Measurements from ENCODE around the gene TTC23. TPM values are rescaled to one million over a fixed set of nuclear protein-coding genes. Genes with fewer than 3 reads are reported as not detected.

The TTC23 gene
- total and polyA plus RNA-seq, 2 donors (not counting 3 experiments of a cell fraction or from before 2014, with no cell fraction given) = 4.1 to 27.3 TPM

GRCh38 chr15:99087405-99087943 is 161.9 kb downstream of the TTC23 start:
- Histone ChIP-seq H4K20me1 (replicated peaks; ENCODE audit: control insufficient read depth, extremely low read depth, insufficient read depth, low read length) (no peaks in the 10 kb centered on the region), H3K79me2 (ENCODE audit: control insufficient read depth, insufficient read depth, low read length) (no peaks in the 10 kb centered on the region), H3K4me2 (ENCODE audit: insufficient read depth, low read length) (no peak overlapping the region), H2AFZ (ENCODE audit: low read depth, low read length) (no peak overlapping the region), H3K9me3 (replicated peaks; ENCODE audit: control insufficient read depth, insufficient read depth, low read length) (no peaks in the 10 kb centered on the region), H3K9ac (replicated peaks; ENCODE audit: extremely low read depth, insufficient read depth, low read length) (no peak overlapping the region), H3K27me3 (ENCODE audit: control insufficient read depth in 2 of 2, insufficient read depth in 2 of 2, low read length in 2 of 2) (peaks cover 0 to 5% of the 10 kb centered on the region in 2 experiments), H3K36me3 (ENCODE audit: control insufficient read depth in 2 of 2, extremely low read depth in 1 of 2, insufficient read depth in 2 of 2, low read length in 2 of 2) (no peaks in the 10 kb centered on the region), H3K4me1 (ENCODE audit: control insufficient read depth, extremely low read depth, insufficient read depth, low read length) (no peaks in the 10 kb centered on the region), H3K4me3 (replicated peaks in 1 of 3; ENCODE audit: insufficient read depth in 1 of 3, low read depth in 1 of 3, low read length in 3 of 3) (no peak overlapping the region), H3K27ac (ENCODE audit: insufficient read depth, low read depth, low read length) (no peak overlapping the region), H3K9me1 (replicated peaks; ENCODE audit: control insufficient read depth, extremely low read depth, insufficient read depth, low read length) (no peaks in the 10 kb centered on the region)
- FAIRE-seq (no peak), DNase-seq (ENCODE audit: low read depth, low spot score) (no peak)
- no TSS peak for BruUV-seq (replicated peaks)
- intact Hi-C loops (cut with micrococcal nuclease) (no loop called here), dilution Hi-C loops (cut with MboI; ENCODE audit: extremely low pct_ligation_motif_present, low sequenced_read_pairs) (no loop called here)
- CTCF ChIA-PET = interaction anchor here (1.1 to 1.8 kb wide), 2 partner anchors 11 to 13 kb away, joined by 3 to 11 read pairs; no protein-coding TSS in a partner anchor
- POLR2A ChIA-PET = no interaction called here
- TF ChIP-seq FOS (IDR thresholded peaks at IDR 0.05; ENCODE audit: borderline replicate concordance, insufficient read depth, low read length) (no peak), JUN (IDR thresholded peaks at IDR 0.05; ENCODE audit: borderline replicate concordance, insufficient read depth, insufficient read length, low read depth) (no peak), CTCF (IDR thresholded peaks at IDR 0.05; ENCODE audit: extremely low read depth in 1 of 2, insufficient read depth in 1 of 2, low read depth in 1 of 2, low read length in 2 of 2) (no peak), MYC (IDR thresholded peaks at IDR 0.05; ENCODE audit: low read depth, low read length) (no peak), GATA2 (IDR thresholded peaks at IDR 0.05; ENCODE audit: insufficient read depth, insufficient read length, low read depth, low read length) (no peak), EZH2 (IDR thresholded peaks at IDR 0.05; ENCODE audit: borderline replicate concordance, low read depth, low read length, severe bottlenecking) (no peak), MAX (IDR thresholded peaks at IDR 0.05; ENCODE audit: insufficient read depth, insufficient read length) (no peak)

Data from endothelial cell of umbilical vein (primary cell).